GM12878 (cell line): ENCODE data around the gene BRF1. TPM values are rescaled to one million over a fixed set of nuclear protein-coding genes. Genes with fewer than 3 reads are reported as not detected.

ENCODE experiments used
- ATAC-seq: fragments of 200-7000 bp; cut with Tn5 transposase; 3 replicates; pipeline ENCODE4 v1.9.1; 2020; ENCODE audit warnings: mild to moderate bottlenecking, moderate library complexity
- BruUV-seq: library from RNA; stranded (reverse); fragments of 400-500 nt; replicated peaks from 2 replicates; lab custom pipeline; 2021; lab: Mats Ljungman, UMichigan
- CTCF ChIA-PET: fragments of 300-600 bp; sonication (Branson Sonifier 250); formaldehyde crosslinking; extraction: SDS; loops from one replicate; lab custom pipeline; 2021; ENCODE audit warnings: inconsistent platforms; lab: Yijun Ruan, JAX
- POLR2A ChIA-PET: fragments of 350-600 bp; formaldehyde crosslinking; extraction: SDS; loops from one replicate; lab custom pipeline; 2021; ENCODE audit warnings: inconsistent platforms; lab: Charles Lee
- RAD21 ChIA-PET: fragments of 300-600 bp; sonication (Branson Sonifier 250); formaldehyde crosslinking; loops from one replicate; lab custom pipeline; 2023; ENCODE audit warnings: antibody characterized with exemption; ENCODE audit not compliant: unreplicated experiment; lab: Charles Lee
- SMC1A ChIA-PET: fragments of 300-600 bp; sonication (Branson Sonifier 250); formaldehyde crosslinking; loops from one replicate; lab custom pipeline; 2023; ENCODE audit not compliant: unreplicated experiment, uncharacterized antibody; lab: Charles Lee
- DNase-seq: peaks from one replicate; pipeline ENCODE4 v3.0.0-alpha.2; 2011; ENCODE audit warnings: low read depth, low spot score
- FAIRE-seq: peaks from 3 replicates; lab custom pipeline; 2011; peaks lifted over from hg19 to GRCh38; lab: Jason Lieb, UNC
- H2AFZ ChIP-seq: 2 replicates; pipeline ENCODE4 v1.6.0; 2011; ENCODE audit warnings: low read depth, low read length, control low read depth; ENCODE audit not compliant: control insufficient read depth
- H3K27ac ChIP-seq: 2 replicates; pipeline ENCODE4 v1.5.1; 2011; ENCODE audit warnings: control low read depth; ENCODE audit not compliant: control insufficient read depth, insufficient read depth
- H3K27me3 ChIP-seq, 2 experiments: replicated peaks in 1 of 2; 2 replicates each; pipeline versions ENCODE4 v1.6.0 to v1.6.1; 2011; ENCODE audit warnings: low read length in 1 of 2; ENCODE audit not compliant: control insufficient read depth in 2 of 2, insufficient read depth in 2 of 2
- H3K36me3 ChIP-seq, 2 experiments: 2 replicates each; pipeline ENCODE4 v1.5.1; 2011; ENCODE audit warnings: low read length in 1 of 2; ENCODE audit not compliant: control insufficient read depth in 2 of 2, insufficient read depth in 2 of 2
- H3K4me1 ChIP-seq: 2 replicates; pipeline ENCODE4 v1.6.1; 2011; ENCODE audit warnings: mild to moderate bottlenecking, low read length, moderate library complexity, mixed read lengths; ENCODE audit not compliant: control insufficient read depth, insufficient read depth
- H3K4me2 ChIP-seq: 2 replicates; pipeline ENCODE4 v1.6.0; 2011; ENCODE audit warnings: control low read depth; ENCODE audit not compliant: control insufficient read depth, insufficient read depth
- H3K4me3 ChIP-seq: fragments of 200-600 bp; sonication (generic); 2 replicates; pipeline ENCODE4 v1.5.1; 2016
- H3K79me2 ChIP-seq: 2 replicates; pipeline ENCODE4 v1.6.0; 2011; ENCODE audit warnings: low read length; ENCODE audit not compliant: control insufficient read depth, insufficient read depth
- H3K9ac ChIP-seq: 2 replicates; pipeline ENCODE4 v1.8.0; 2011; ENCODE audit warnings: low read length, control low read depth, mixed read lengths; ENCODE audit not compliant: control insufficient read depth, insufficient read depth
- H3K9me3 ChIP-seq: replicated peaks from 3 replicates; pipeline ENCODE4 v1.5.1; 2011; ENCODE audit warnings: mild to moderate bottlenecking, low read length; ENCODE audit not compliant: control insufficient read depth, insufficient read depth
- H4K20me1 ChIP-seq: 2 replicates; pipeline ENCODE4 v1.6.0; 2011; ENCODE audit not compliant: control insufficient read depth, insufficient read depth
- FOS ChIP-seq: IDR thresholded peaks from 3 replicates; pipeline ENCODE4 v1.6.1; 2011; ENCODE audit warnings: borderline replicate concordance; ENCODE audit not compliant: insufficient read length; ENCODE audit errors: extremely low read depth
- KDM1A ChIP-seq: fragments of 200-600 bp; sonication (generic); IDR thresholded peaks from 2 replicates; pipeline ENCODE4 v1.6.1; 2016; ENCODE audit warnings: borderline replicate concordance
- MEF2B ChIP-seq: fragments of 450-650 bp; IDR thresholded peaks from 2 replicates; pipeline ENCODE4 v1.6.1; 2018; ENCODE audit warnings: mild to moderate bottlenecking, moderate library complexity; ENCODE audit not compliant: partially characterized antibody, poor library complexity, severe bottlenecking
- MYB ChIP-seq: fragments of 150-350 bp; IDR thresholded peaks from 2 replicates; pipeline ENCODE4 v1.6.1; 2014; ENCODE audit warnings: mild to moderate bottlenecking, low read depth, low read length, borderline replicate concordance
- NBN ChIP-seq: fragments of 450-650 bp; IDR thresholded peaks from 2 replicates; pipeline ENCODE4 v1.6.1; 2016
- NR2F1 ChIP-seq: fragments of 450-650 bp; conservative IDR thresholded peaks from 2 replicates; pipeline ENCODE4 v1.6.1; 2017; ENCODE audit warnings: mild to moderate bottlenecking
- SP1 ChIP-seq: IDR thresholded peaks from one replicate; pipeline ENCODE4 v1.6.1; 2011; ENCODE audit warnings: low read depth, low read length
- SREBF1 ChIP-seq: IDR thresholded peaks from 2 replicates; pipeline ENCODE4 v1.6.1; 2012; ENCODE audit warnings: mild to moderate bottlenecking, low read length
- YBX1 ChIP-seq: fragments of 450-650 bp; IDR thresholded peaks from 2 replicates; pipeline ENCODE4 v1.6.1; 2016; ENCODE audit warnings: antibody characterized with exemption
- WGBS: methylation state at CpG from one replicate; pipeline ENCODE4 v1.1.6; 2016; ENCODE audit warnings: low lambda C conversion rate; ENCODE audit not compliant: insufficient replicate concordance, insufficient coverage; ENCODE audit errors: missing lambda C conversion rate; 5-methylcytosine and 5-hydroxymethylcytosine counted together
- in situ Hi-C: fragments of 300-500 bp; cut with MboI; formaldehyde crosslinking; loops from 9 replicates; pipeline ENCODE4 v1.14.3; 2018; ENCODE audit warnings: mixed read lengths
- intact Hi-C: fragments of 100-400 bp; cut with micrococcal nuclease; formaldehyde crosslinking; loops from one replicate; pipeline ENCODE4 v1.14.2; 2022; ENCODE audit not compliant: unreplicated experiment
- polyA plus RNA-seq, 11 experiments: library from polyadenylated mRNA; depleted of rRNA in 4 of 11; unstranded in 6 of 11; stranded (reverse) in 5 of 11; fragments of >200 nt; fragmentation: Nextera tagmentation in 4 of 11; fragmentation: Illumina TruSeq in 1 of 11; extraction: Ambion mirVana in 4 of 11; extraction: Trizol in 1 of 11; gene quantifications; 1 replicate in 1 of 11; 2 replicates in 10 of 11; pipeline versions ENCODE4 v1.2.1 to v1.2.3, GENCODE V29; 2011 to 2016; ENCODE audit warnings: inconsistent platforms in 2 of 11, missing spikeins in 2 of 11, low read depth in 1 of 11
- total RNA-seq, 4 experiments: library from RNA; depleted of rRNA in 3 of 4; stranded (reverse); fragments of >200 nt in 3 of 4; fragmentation: Illumina TruSeq in 1 of 4; extraction: Trizol in 1 of 4; gene quantifications; 2 replicates each; pipeline versions ENCODE4 v1.2.1 to v1.2.3, GENCODE V29; 2013 to 2021
- TF ChIP-seq, protein P1 (sequence below): fragments of 450-650 bp; IDR thresholded peaks from 2 replicates; pipeline ENCODE4 v1.6.1; 2017; ENCODE audit warnings: low read depth, mild to moderate bottlenecking, moderate library complexity

The BRF1 gene
- total and polyA plus RNA-seq, 10 of the 15 experiments (the other 5 are each of a cell fraction or from before 2014, with no cell fraction given): 0.21 to 33.5 (median 10.7) TPM

DNA sequence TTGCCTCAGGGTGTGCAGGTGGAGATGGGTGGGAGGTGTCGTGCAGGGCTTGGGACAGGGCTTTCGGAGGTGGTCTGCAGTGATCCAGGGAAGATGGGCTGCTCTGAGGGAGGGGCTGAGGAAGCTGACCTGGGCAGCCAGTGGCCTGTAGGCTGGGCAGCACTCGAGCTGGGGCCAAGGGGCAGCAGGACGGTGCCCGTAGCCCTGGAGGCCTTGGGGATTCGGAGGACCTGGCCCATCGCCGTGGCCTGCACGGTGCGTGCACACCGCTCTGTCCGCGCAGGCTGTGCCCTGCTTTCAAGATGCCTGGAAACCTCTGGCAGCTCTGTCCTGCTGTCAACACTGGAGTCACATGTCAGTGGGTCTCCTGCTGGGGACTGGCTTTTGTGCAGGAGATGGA lies 22.9 kb upstream of the BRF1 start (continued):
- TF ChIP-seq NBN (no peak), SREBF1 (no peak), MYB (no peak)
- TF ChIP-seq, protein P1, sequence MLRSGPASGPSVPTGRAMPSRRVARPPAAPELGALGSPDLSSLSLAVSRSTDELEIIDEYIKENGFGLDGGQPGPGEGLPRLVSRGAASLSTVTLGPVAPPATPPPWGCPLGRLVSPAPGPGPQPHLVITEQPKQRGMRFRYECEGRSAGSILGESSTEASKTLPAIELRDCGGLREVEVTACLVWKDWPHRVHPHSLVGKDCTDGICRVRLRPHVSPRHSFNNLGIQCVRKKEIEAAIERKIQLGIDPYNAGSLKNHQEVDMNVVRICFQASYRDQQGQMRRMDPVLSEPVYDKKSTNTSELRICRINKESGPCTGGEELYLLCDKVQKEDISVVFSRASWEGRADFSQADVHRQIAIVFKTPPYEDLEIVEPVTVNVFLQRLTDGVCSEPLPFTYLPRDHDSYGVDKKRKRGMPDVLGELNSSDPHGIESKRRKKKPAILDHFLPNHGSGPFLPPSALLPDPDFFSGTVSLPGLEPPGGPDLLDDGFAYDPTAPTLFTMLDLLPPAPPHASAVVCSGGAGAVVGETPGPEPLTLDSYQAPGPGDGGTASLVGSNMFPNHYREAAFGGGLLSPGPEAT: no peak

DNA sequence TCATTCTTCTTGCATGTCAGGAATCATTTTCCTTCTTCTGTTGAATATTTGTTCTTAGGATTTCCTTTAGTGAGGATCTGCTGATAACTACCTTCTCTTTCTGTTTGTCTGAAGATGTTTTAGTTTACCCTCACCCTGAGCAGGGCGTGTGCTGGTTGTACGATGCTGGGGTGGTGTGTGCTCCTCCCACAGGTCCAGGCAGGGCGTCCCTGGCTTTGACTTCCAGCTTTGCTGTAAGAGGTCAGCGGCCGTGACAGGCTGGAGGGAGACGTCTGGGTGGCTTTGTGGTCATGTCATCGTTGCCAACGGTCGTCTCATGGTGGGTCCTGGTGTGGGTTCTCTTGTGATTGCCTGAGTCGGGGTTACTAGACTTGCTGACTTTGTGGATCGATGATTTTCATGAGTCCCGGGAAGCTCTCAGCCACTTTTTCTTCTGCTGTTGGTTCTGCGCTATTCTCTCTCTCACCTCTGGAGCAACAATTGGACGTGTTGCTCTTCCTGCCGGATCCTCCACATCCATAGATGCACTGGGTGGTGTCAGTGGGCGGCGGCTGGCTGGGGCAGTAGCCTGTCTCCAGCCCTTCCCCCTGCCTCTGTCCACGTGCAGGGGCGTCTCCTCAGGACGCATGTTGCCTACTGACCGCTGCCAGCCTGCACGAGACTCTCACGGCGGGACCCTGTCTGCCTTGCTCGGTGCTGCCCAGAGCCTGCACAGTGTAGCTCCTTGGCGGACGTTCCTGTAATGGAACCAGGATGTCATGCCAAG lies 22.2 kb upstream of the BRF1 start:
- in situ Hi-C loops: no loop called here
- no peak overlapping the region for H3K27ac ChIP-seq
- no peak overlapping the region for H3K4me3 ChIP-seq
- H3K4me2 ChIP-seq: no peak overlapping the region
- WGBS: 86% methylated on average over 27 of the region's 27 CpGs
- RAD21 ChIA-PET: no interaction called here
- SMC1A ChIA-PET: no interaction called here
- H3K27me3 ChIP-seq: no peaks in the 10 kb centered on the region
- H3K4me1 ChIP-seq: no peaks in the 10 kb centered on the region
- POLR2A ChIA-PET: interaction anchor here (0.7 kb wide), 1 partner anchor 9 kb away, joined by 3 read pairs; the partner anchor contains the start of gene PACS2
- H3K79me2 ChIP-seq: no peaks in the 10 kb centered on the region
- no peaks in the 10 kb centered on the region for H3K36me3 ChIP-seq
- no peak for TF ChIP-seq KDM1A
- no peak for TF ChIP-seq MYB
- TF ChIP-seq FOS: no peak
- TF ChIP-seq MEF2B: no peak
- no peak for TF ChIP-seq YBX1
- no peak for TF ChIP-seq NR2F1
- no peak for TF ChIP-seq SP1
- H3K9ac ChIP-seq: no peak overlapping the region
- CTCF ChIA-PET: no interaction called here
- no peak for DNase-seq
- H4K20me1 ChIP-seq: no peaks in the 10 kb centered on the region
- no peak overlapping the region for H2AFZ ChIP-seq
- no TSS peak for BruUV-seq
- intact Hi-C loops: no loop called here
- no peak for FAIRE-seq
- no peaks in the 10 kb centered on the region for H3K9me3 ChIP-seq
- ATAC-seq: no peak
